T-cell (primary cell): Measurements from ENCODE around the gene ITPRIPL2. TPM values are rescaled to one million over a fixed set of nuclear protein-coding genes. Genes with fewer than 3 reads are reported as not detected.

Source experiments
- ATAC-seq, 4 experiments: fragments of 200-7000 bp in 3 of 4; fragments of 150-1000 bp in 1 of 4; cut with Tn5 transposase; replicated peaks in 1 of 4; 1 replicate in 3 of 4; 2 replicates in 1 of 4; pipeline ENCODE4 v1.10.0; 2021; ENCODE audit warnings: moderate library complexity in 3 of 4, mild to moderate bottlenecking in 2 of 4, moderate number of reproducible peaks in 1 of 4
- CTCF ChIA-PET, 2 donors: fragments of 300-600 bp; sonication (Branson Sonifier 250); formaldehyde crosslinking; loops; one replicate each; lab custom pipeline; 2022; ENCODE audit warnings: antibody characterized with exemption in 2 of 2; lab: Charles Lee
- POLR2A ChIA-PET, 2 donors: fragments of 300-600 bp; sonication (Branson Sonifier 250); formaldehyde crosslinking; loops; one replicate each; lab custom pipeline; 2022; ENCODE audit warnings: antibody characterized with exemption in 2 of 2; lab: Charles Lee
- DNase-seq, 35 experiments: peaks; one replicate each; pipeline versions ENCODE4 v3.0.0 to v3.0.0-alpha.2; 2013 to 2023
- H3K27ac ChIP-seq: one replicate; pipeline ENCODE4 v1.5.1; 2013; ENCODE audit warnings: low read length
- H3K27me3 ChIP-seq, 2 experiments: replicated peaks in 1 of 2; 1 replicate in 1 of 2; 2 replicates in 1 of 2; pipeline versions ENCODE4 v1.6.1 to v1.7.0; 2013; ENCODE audit warnings: low read length in 1 of 2, mixed read lengths in 1 of 2; ENCODE audit not compliant: control insufficient read depth in 2 of 2, insufficient read depth in 2 of 2; ENCODE audit errors: extremely low read depth in 1 of 2
- H3K36me3 ChIP-seq, 2 donors: 1 replicate in 1 of 2; 2 replicates in 1 of 2; pipeline versions ENCODE4 v1.6.1 to v1.7.0; 2013; ENCODE audit warnings: low read length in 1 of 2; ENCODE audit not compliant: control insufficient read depth in 2 of 2, insufficient read depth in 1 of 2; ENCODE audit errors: extremely low read depth in 1 of 2
- H3K4me1 ChIP-seq, 2 experiments: 1 replicate in 1 of 2; 2 replicates in 1 of 2; pipeline versions ENCODE4 v1.6.1 to v1.7.0; 2013; ENCODE audit warnings: low read length in 2 of 2, mixed read lengths in 1 of 2; ENCODE audit not compliant: insufficient read depth in 2 of 2, control insufficient read depth in 1 of 2; ENCODE audit errors: extremely low read depth in 1 of 2
- H3K4me3 ChIP-seq, 2 donors: 1 replicate in 1 of 2; 2 replicates in 1 of 2; pipeline versions ENCODE4 v1.5.1 to v1.7.0; 2013; ENCODE audit warnings: mild to moderate bottlenecking in 2 of 2, low read length in 1 of 2, moderate library complexity in 1 of 2; ENCODE audit not compliant: control insufficient read depth in 1 of 2; ENCODE audit errors: extremely low read depth in 1 of 2
- H3K9me3 ChIP-seq: 2 replicates; pipeline ENCODE4 v1.7.0; 2013
- H3K27ac Mint-ChIP-seq, 2 donors: one replicate each; pipeline ENCODE4 v1.8.0; 2020 to 2021; ENCODE audit warnings: mild to moderate bottlenecking in 2 of 2, mixed read lengths in 2 of 2
- H3K27me3 Mint-ChIP-seq, 2 donors: one replicate each; pipeline ENCODE4 v1.8.0; 2021 to 2022; ENCODE audit warnings: mixed read lengths in 2 of 2
- H3K36me3 Mint-ChIP-seq: one replicate; pipeline ENCODE4 v1.8.0; 2021; ENCODE audit warnings: mixed read lengths
- H3K4me1 Mint-ChIP-seq, 3 donors: one replicate each; pipeline ENCODE4 v1.8.0; 2020 to 2022; ENCODE audit warnings: mixed read lengths in 3 of 3, mild to moderate bottlenecking in 1 of 3
- H3K4me3 Mint-ChIP-seq, 3 donors: one replicate each; pipeline ENCODE4 v1.8.0; 2020 to 2022; ENCODE audit warnings: mild to moderate bottlenecking in 3 of 3, mixed read lengths in 3 of 3, moderate library complexity in 3 of 3
- H3K9me3 Mint-ChIP-seq, 3 donors: one replicate each; pipeline ENCODE4 v1.8.0; 2020 to 2022; ENCODE audit warnings: mixed read lengths in 3 of 3
- WGBS: methylation state at CpG from one replicate; pipeline ENCODE4 v1.1.5; 2013; ENCODE audit warnings: missing lambda C conversion rate; ENCODE audit not compliant: insufficient coverage; 5-methylcytosine and 5-hydroxymethylcytosine counted together
- total RNA-seq, 35 experiments: library from RNA in 6 of 35; stranded (reverse) in 6 of 35; fragments of 120-200 nt in 1 of 35; gene quantifications; one replicate each; pipeline versions ENCODE4 v1.2.1 to v1.2.4 and lab custom pipeline; 2013 to 2026

Gene ITPRIPL2
- total RNA-seq, 5 donors from 2014 or later (not counting 1 experiment from before 2014, with no cell fraction given), result 0.53 to 2.7 (median 1.7) TPM

GRCh38 chr16:19131825-19132218 is 18.1 kb downstream of the ITPRIPL2 start:
- peaks cover 10 to 18% (median 15%) of the 10 kb centered on the region in 3 donors for H3K4me1 Mint-ChIP-seq
- peaks cover 0 to 17% of the 10 kb centered on the region in 2 experiments for H3K4me1 ChIP-seq

GRCh38 chr16:19132255-19132654 is 18.5 kb downstream of the ITPRIPL2 start:
- ATAC-seq (no peak), DNase-seq (no peak)
- Histone ChIP-seq H3K27me3 (peaks cover 0 to 6% of the 10 kb centered on the region in 2 experiments), H3K27ac (no peak overlapping the region), H3K4me3 (no peak overlapping the region), H3K36me3 (no peaks in the 10 kb centered on the region), H3K9me3 (no peaks in the 10 kb centered on the region), H3K4me1 (peaks cover 0 to 15% of the 10 kb centered on the region in 2 experiments)
- H3K4me1 Mint-ChIP-seq, result peaks cover 10 to 16% (median 15%) of the 10 kb centered on the region in 3 donors
- peaks cover 3 to 4% of the 10 kb centered on the region in 2 donors for H3K27me3 Mint-ChIP-seq
- ChIA-PET CTCF (no interaction called here), POLR2A (no interaction called here)
- no peaks in the 10 kb centered on the region for H3K9me3 Mint-ChIP-seq
- WGBS, result no CpG with 5 or more reads among the region's 1 CpG
- H3K4me3 Mint-ChIP-seq, result no peak overlapping the region
- no peaks in the 10 kb centered on the region for H3K36me3 Mint-ChIP-seq
- H3K27ac Mint-ChIP-seq, result no peak overlapping the region

More at GRCh38 chr16:19131825-19132218, 18.1 kb downstream of the ITPRIPL2 start:
- Mint-ChIP-seq H3K27ac (no peak overlapping the region), H3K4me3 (no peak overlapping the region), H3K27me3 (peaks cover 3 to 4% of the 10 kb centered on the region in 2 donors), H3K36me3 (no peaks in the 10 kb centered on the region), H3K9me3 (no peaks in the 10 kb centered on the region)
- no peaks in the 10 kb centered on the region for H3K9me3 ChIP-seq
- CTCF ChIA-PET, result no interaction called here
- no peak overlapping the region for H3K4me3 ChIP-seq
- ATAC-seq (no peak), DNase-seq (no peak)
- no peak overlapping the region for H3K27ac ChIP-seq
- H3K36me3 ChIP-seq, result no peaks in the 10 kb centered on the region
- POLR2A ChIA-PET, result no interaction called here
- peaks cover 0 to 6% of the 10 kb centered on the region in 2 experiments for H3K27me3 ChIP-seq

- Histone ChIP-seq H3K27me3 (peaks cover 0 to 6% of the 10 kb centered on the region in 2 experiments), H3K9me3 (no peaks in the 10 kb centered on the region), H3K4me3 (no peak overlapping the region), H3K4me1 (peaks cover 0 to 9% of the 10 kb centered on the region in 2 experiments), H3K27ac (no peak overlapping the region), H3K36me3 (no peaks in the 10 kb centered on the region)
- no peak for DNase-seq
- Mint-ChIP-seq H3K27ac (no peak overlapping the region), H3K4me3 (no peak overlapping the region), H3K27me3 (peaks cover 4% of the 10 kb centered on the region in 2 donors), H3K9me3 (no peaks in the 10 kb centered on the region), H3K36me3 (no peaks in the 10 kb centered on the region), H3K4me1 (peaks cover 10 to 15% (median 11%) of the 10 kb centered on the region in 3 donors)
- POLR2A ChIA-PET, result no interaction called here
- WGBS, result 94% methylated on average over 6 of the region's 11 CpGs
- CTCF ChIA-PET, result no interaction called here
- ATAC-seq, result no peak
Measured at GRCh38 chr16:19132898-19133297, 19.1 kb downstream of the ITPRIPL2 start.

- H3K36me3 ChIP-seq, result no peaks in the 10 kb centered on the region
- Mint-ChIP-seq H3K27me3 (peaks cover 4 to 8% of the 10 kb centered on the region in 2 donors), H3K4me3 (no peak overlapping the region), H3K27ac (no peak overlapping the region), H3K36me3 (no peaks in the 10 kb centered on the region), H3K9me3 (no peaks in the 10 kb centered on the region), H3K4me1 (peaks cover 10 to 15% (median 11%) of the 10 kb centered on the region in 3 donors)
- ATAC-seq (no peak), DNase-seq (no peak)
- WGBS, result no CpG with 5 or more reads among the region's 1 CpG
- peaks cover 0 to 6% of the 10 kb centered on the region in 2 experiments for H3K27me3 ChIP-seq
- H3K27ac ChIP-seq, result no peak overlapping the region
- peaks cover 0 to 8% of the 10 kb centered on the region in 2 experiments for H3K4me1 ChIP-seq
- ChIA-PET POLR2A (no interaction called here), CTCF (no interaction called here)
- no peak overlapping the region for H3K4me3 ChIP-seq
- no peaks in the 10 kb centered on the region for H3K9me3 ChIP-seq
Measured at GRCh38 chr16:19133600-19133999, 19.8 kb downstream of the ITPRIPL2 start.

- peaks cover 0 to 8% of the 10 kb centered on the region in 2 experiments for H3K4me1 ChIP-seq
- 89% methylated on average over 4 of the region's 10 CpGs for WGBS
- no peaks in the 10 kb centered on the region for H3K36me3 ChIP-seq
- no peak overlapping the region for H3K4me3 Mint-ChIP-seq
- DNase-seq (no peak), ATAC-seq (no peak)
- ChIA-PET CTCF (no interaction called here), POLR2A (no interaction called here)
- no peaks in the 10 kb centered on the region for H3K9me3 Mint-ChIP-seq
- peaks cover 0 to 6% of the 10 kb centered on the region in 2 experiments for H3K27me3 ChIP-seq
- H3K4me1 Mint-ChIP-seq, result peaks cover 10 to 11% (median 11%) of the 10 kb centered on the region in 3 donors
- H3K36me3 Mint-ChIP-seq, result no peaks in the 10 kb centered on the region
- no peak overlapping the region for H3K27ac Mint-ChIP-seq
- peaks cover 5 to 12% of the 10 kb centered on the region in 2 donors for H3K27me3 Mint-ChIP-seq
- H3K9me3 ChIP-seq, result no peaks in the 10 kb centered on the region
- H3K4me3 ChIP-seq, result no peak overlapping the region
- no peak overlapping the region for H3K27ac ChIP-seq
Measured at GRCh38 chr16:19135201-19135842, 21.6 kb downstream of the ITPRIPL2 start.

- H3K4me3 Mint-ChIP-seq, result no peak overlapping the region
- no peaks in the 10 kb centered on the region for H3K36me3 Mint-ChIP-seq
- Histone ChIP-seq H3K4me1 (peaks cover 0 to 3% of the 10 kb centered on the region in 2 experiments), H3K27me3 (peaks cover 0 to 9% of the 10 kb centered on the region in 2 experiments), H3K4me3 (no peak overlapping the region), H3K36me3 (no peaks in the 10 kb centered on the region), H3K9me3 (no peaks in the 10 kb centered on the region), H3K27ac (no peak overlapping the region)
- ATAC-seq (no peak), DNase-seq (no peak)
- peaks cover 4 to 5% (median 5%) of the 10 kb centered on the region in 3 donors for H3K4me1 Mint-ChIP-seq
- ChIA-PET CTCF (no interaction called here), POLR2A (interaction anchor here in 1 of 2 donors (0.9 kb wide), 1 partner anchor 9 kb away, joined by 5 read pairs; no protein-coding TSS in a partner anchor)
- H3K9me3 Mint-ChIP-seq, result no peaks in the 10 kb centered on the region
- H3K27me3 Mint-ChIP-seq, result peaks cover 9 to 18% of the 10 kb centered on the region in 2 donors
- 81% methylated on average over 3 of the region's 7 CpGs for WGBS
- H3K27ac Mint-ChIP-seq, result no peak overlapping the region
Measured at GRCh38 chr16:19135896-19136438, 22.2 kb downstream of the ITPRIPL2 start.
